Activated naive CD8-positive, alpha-beta T cell treated with anti-CD3 and anti-CD28 coated beads, Interleukin-2, amount 50 U/mL, for 16 hours (primary cell): Measurements from ENCODE around the gene NEK6.

Source experiments
- DNase-seq: peaks from one replicate; pipeline ENCODE4 v3.0.0-alpha.2; 2020; ENCODE audit warnings: low read depth, low spot score

Gene NEK6

GRCh38 chr9:124279531-124280175 lies 21.9 kb downstream of the NEK6 start:
- no peak for DNase-seq

GRCh38 chr9:124280176-124280691 lies 22.5 kb downstream of the NEK6 start:
- DNase-seq, result no peak

DNA sequence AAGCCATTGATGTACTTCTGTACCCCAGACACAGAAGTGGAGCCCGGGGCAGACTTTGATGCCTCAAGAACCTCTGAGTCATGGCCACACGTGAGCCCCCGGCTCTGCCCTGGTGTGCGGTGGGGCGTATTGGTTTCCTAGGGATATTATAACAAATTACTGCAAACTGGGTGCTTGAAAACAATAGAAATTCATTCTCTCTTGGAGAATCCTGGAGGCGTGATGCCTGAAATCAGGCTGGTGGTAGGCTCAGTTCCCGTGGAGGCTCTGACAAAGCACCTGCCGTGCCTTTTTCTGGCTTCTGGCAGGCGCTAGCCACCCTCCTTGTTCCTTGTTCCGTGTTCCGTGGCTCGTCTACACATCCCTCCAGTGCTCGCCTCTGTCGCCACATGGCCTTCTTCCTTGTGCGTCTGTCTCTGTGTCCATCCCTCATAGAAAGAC lies 24.2 kb downstream of the NEK6 start:
- DNase-seq, result no peak

- no peak for DNase-seq
Observed at GRCh38 chr9:124282442-124283227, 24.9 kb downstream of the NEK6 start.

GRCh38 chr9:124283228-124283814 lies 25.6 kb downstream of the NEK6 start:
- DNase-seq, result no peak

DNA sequence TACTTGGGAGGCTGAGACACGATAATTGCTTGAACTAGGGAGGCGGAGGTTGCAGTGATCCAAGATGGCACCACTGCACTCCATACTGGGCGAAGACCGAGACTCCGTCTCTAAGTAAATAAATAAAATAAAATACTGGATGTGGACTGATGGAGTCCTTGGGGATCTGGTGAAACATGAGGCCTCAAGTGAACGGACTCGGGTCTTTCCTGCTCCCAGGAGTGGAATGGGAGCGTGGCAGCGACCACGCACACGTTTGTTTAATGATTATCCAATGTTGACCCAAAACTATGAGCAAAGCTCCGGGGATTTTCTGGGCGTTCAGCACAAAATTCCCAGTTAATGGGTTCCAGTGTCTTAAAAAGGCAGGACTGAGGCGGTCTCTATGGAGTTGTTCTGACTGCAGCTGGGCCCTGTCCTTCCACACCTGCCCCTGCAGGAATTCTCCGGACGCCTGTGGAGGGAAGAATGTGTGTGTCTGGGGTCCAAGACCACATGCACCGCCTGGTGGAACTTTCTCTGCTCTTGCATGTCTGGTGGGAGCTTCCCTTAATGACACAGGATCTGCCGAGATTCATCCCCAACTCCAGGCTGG lies 26.6 kb downstream of the NEK6 start:
- DNase-seq, result no peak

DNA sequence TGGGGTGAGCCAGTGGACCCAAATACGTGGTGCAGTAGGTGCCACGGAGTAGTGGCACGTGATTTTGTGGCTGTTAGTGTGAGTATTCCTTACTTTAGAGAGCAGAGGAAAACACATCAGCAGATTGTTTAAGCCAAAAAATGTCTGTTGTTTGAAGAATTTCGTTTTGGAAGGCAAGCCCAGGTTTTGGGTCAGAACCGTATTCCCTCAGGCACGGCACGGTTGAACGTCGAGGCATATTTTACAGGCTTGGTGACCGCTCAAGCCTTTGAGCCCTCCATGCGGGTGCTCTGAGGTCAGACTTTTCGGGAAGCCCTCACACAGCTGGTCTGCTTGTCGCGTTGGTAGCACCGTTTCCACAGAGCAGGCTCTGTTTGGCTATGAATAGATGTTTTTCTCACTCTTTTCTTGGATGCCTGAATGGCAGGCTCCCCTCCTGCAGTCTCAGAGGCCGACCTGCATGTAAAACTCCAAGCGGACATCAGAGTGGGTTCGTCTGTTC lies 27.2 kb downstream of the NEK6 start:
- DNase-seq, result no peak

DNA sequence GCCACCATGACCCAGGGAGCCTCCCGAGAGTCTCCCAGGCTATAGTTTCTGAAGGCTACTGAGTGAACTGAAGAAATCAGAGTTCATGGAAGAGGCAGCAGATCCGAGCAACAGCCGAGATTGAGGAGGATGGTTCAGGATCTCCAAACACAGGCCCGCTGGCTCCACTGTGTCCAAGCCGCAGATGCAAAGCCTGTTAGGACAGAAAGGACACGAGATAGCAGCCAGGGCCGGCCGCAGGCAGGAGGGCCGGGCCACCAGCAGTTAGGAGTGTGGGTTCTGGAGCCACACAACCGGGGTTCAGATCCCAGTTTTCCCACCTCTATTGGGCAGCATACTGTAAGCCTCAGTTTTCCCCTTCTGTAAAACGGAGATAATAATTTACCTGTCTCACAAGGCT lies 27.7 kb downstream of the NEK6 start:
- no peak for DNase-seq

GRCh38 chr9:124285903-124286291 lies 28.1 kb downstream of the NEK6 start:
- no peak for DNase-seq

DNA sequence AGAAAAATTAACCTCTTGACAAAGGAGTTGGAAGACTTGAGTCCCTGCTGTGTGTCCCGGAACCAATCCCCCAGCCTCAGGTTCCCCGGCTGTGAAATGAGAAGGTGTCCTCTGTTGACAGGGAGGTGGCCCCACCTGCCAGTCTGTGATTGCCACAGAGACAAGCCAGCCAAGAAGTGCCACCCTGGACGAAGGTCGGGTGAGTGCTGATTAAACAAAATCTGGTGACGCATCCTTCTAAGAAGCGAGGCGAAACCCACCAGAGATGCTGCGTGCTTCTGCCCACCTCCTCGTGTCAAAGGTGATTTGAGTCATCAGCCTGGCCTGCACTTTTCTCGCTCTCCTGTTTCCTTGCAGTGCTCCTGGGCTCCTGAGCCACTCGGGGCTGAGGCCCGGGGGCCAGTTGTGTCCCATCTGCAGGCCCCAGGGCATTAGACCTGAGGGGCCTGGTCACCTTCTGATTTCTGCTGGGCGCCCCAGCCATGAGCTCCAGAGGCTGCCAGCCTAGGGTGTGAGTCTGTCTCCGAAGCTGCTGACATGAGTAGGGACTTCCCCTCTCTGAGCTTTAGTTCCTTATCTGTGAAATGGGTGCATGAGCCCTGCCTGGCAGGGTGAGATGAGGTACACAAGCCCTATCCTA lies 28.7 kb downstream of the NEK6 start:
- DNase-seq, result peak; percentile 5

DNA sequence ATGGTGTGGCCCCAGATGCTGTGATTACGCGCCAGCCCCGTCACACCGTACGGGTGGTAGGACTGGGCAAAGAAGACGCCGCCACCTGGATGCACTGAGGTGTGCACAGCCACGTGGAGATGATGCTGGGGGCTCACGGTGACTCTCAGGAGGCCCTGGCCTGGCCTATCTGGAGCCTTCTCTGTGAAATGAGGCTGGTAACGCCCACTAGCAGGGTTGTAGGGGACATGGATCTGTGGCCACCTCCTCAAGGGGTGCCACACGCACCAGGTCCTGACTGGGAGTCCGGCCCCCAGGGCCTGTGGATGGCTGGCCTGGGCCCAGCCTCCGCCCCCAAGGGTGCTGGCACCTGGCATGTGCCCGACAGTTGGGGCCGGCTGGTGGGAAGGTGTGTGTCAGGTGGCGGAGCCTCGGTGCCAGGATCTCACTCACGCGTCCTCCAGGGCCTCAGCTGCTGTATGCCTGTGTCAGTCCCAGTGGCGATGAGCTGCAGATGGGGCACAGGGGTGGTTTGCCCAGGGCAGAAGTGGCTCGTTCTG lies 32.4 kb downstream of the NEK6 start:
- no peak for DNase-seq

DNA sequence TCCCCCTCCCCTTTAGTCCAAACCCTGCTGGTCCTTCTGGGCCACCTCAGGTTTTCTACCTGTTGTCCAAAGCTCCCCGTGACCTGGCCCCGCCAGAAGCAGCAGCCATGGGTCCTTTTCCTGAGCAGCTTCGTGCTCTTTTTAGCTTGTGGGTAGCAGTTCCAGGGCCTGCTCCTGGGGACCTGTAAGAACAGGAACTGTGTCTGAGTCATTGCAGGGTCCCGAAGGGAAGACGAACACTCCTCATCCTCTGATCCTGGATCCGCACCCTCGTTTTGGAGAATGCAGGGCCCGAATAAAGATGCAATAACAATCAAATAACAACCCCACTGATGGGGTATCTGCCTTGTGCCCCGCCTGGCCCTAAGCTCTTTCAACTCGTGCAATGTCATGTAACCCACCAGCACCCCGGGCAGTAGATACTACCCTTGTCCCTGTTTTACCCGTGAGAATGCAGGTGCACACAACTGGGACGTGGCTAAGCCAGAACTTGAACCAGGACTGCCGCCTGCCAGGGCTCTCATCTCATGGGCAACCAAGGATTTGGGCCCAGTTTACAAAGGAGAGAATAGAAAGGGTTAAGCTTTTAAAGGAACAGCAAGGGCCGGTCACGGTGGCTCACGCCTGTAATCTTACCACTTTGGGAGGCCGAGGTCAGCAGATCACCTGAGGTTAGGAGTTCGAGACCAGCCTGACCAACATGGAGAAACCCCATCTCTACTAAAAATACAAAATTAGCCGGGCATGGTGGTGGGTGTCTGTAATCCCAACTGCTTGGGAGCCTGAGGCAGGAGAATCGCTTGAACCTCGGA lies 33.2 kb downstream of the NEK6 start:
- no peak for DNase-seq

DNA sequence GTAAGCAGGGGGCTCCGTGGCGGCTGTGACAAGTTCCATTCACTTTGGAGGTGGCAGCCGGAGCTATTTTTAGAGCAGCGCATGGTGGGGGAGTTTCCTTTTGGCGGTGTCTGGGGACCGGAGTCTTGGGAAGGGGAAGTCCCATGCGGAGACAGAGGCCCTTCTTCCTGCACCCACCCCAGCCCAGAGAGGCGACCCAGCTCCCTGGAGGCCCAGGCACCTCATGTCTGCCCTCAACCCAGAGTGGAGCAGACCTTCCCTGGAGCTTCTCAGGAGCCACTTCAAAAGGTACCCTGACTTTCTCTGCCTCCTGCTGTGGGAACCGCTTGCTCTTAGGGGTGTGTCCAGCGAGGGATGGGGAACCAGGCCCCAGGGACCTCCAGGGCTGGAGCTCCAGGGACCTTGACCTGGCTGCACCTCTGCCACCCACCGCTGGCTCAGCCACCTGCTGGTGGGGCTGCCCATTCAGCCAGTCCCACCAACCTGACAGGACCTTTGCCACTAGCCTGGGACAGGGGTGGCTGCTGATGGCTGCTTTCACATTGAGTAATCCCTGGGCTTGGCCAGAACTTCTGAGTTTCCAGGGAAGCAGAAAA lies 34.1 kb downstream of the NEK6 start:
- DNase-seq, result no peak

GRCh38 chr9:124292696-124293593 lies 35.2 kb downstream of the NEK6 start:
- DNase-seq, result no peak

DNA sequence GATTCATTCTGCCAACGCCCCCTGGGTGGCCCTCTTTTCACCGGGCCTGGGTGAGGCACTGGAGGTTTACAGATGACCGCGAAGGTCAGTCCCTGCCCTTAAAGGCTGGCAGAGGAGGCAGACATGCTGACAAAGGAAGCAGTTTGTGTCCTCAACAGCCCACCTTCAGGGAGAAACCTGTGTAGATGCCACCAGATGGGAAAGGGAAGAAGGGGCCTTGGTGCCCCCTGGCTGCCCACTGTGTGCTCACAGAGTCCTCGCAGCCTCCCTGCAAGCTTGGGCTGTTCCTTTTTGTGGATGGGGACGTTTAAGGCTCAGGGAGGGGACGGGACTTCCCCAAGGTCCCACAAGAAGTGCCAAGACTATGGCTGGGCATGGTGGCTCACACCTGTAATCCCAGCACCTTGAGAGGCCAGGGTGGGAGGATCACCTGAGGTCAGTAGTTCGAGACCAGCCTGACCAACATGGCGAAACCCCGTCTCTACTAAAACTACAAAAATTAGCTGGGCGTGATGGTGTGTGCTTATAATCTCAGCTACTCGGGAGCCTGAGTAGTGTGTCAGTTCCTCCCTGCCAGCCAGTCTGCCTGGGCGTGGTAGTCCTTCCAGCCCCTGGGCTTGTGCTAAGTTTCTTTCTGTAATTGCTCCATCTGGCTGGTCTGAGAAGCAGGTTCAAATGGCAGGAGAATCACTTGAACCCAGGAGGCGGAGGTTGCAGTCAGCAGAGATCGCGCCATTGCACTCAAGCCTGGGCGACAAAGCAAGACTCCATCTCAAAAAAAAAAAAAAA lies 36.2 kb downstream of the NEK6 start:
- no peak for DNase-seq

- DNase-seq, result no peak
Observed at GRCh38 chr9:124295159-124295794, 37.5 kb downstream of the NEK6 start.

DNA sequence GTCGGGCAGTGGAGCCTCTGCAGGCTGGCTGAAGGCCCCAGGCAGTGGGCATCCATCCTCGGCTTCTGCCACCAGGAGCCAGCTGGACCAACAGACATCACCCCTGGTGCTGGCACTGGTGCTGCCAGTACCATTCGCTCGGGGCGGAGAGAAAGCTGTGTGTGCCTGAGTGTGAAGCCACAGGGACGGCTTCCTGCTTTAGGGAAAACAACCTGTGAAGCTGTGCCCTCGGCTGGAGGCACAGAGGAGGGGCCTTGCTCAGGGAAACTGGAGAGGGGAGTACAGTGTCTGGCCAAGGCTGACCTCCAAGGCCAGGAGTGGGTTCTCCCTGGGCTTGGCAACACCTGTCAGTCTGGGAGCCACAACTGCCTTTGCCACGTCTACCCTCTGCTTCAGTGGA lies 38.3 kb downstream of the NEK6 start:
- no peak for DNase-seq
